HepG2 (cell line): ENCODE measurements around the gene MYO1E. TPM values are rescaled to one million over a fixed set of nuclear protein-coding genes. Genes with fewer than 3 reads are reported as not detected.

Experiments used
- AKNA ChIP-seq: sonication (generic); formaldehyde crosslinking; IDR thresholded peaks from 2 replicates; pipeline ENCODE4 v1.4.0; 2020; ENCODE audit warnings: missing genetic modification reagents, borderline replicate concordance
- CBFB ChIP-seq: sonication (generic); formaldehyde crosslinking; IDR thresholded peaks from 2 replicates; pipeline ENCODE4 v1.4.0; 2020; ENCODE audit warnings: missing genetic modification reagents
- CTCF ChIP-seq: sonication (generic); formaldehyde crosslinking; IDR thresholded peaks from 2 replicates; pipeline ENCODE4 v1.5.0; 2020; ENCODE audit warnings: mild to moderate bottlenecking, missing genetic modification reagents, moderate library complexity
- ELK4 ChIP-seq: sonication (generic); formaldehyde crosslinking; IDR thresholded peaks from 2 replicates; pipeline ENCODE4 v1.9.0; 2021; ENCODE audit warnings: missing genetic modification reagents, borderline replicate concordance
- FLYWCH1 ChIP-seq: sonication (generic); formaldehyde crosslinking; IDR thresholded peaks from 2 replicates; pipeline ENCODE4 v1.8.1; 2023; ENCODE audit warnings: mild to moderate bottlenecking, missing genetic modification reagents
- FOSL1 ChIP-seq: sonication (generic); formaldehyde crosslinking; IDR thresholded peaks from 2 replicates; pipeline ENCODE4 v1.9.0; 2021; ENCODE audit warnings: missing genetic modification reagents, borderline replicate concordance
- KLF11 ChIP-seq: IDR thresholded peaks from 2 replicates; pipeline ENCODE4 v1.6.1; 2016; ENCODE audit warnings: missing compliant biosample characterization
- KLF12 ChIP-seq: sonication (generic); formaldehyde crosslinking; IDR thresholded peaks from 2 replicates; pipeline ENCODE4 v1.4.0; 2020; ENCODE audit warnings: missing genetic modification reagents, borderline replicate concordance
- TAF15 ChIP-seq: fragments of 200-400 bp; formaldehyde crosslinking; IDR thresholded peaks from one replicate; pipeline ENCODE4 v1.6.1; 2018; ENCODE audit warnings: mild to moderate bottlenecking, low read depth, low read length; ENCODE audit not compliant: poor library complexity, severe bottlenecking
- polyA plus RNA-seq, 8 experiments: library from polyadenylated mRNA; depleted of rRNA in 3 of 8; stranded (reverse) in 7 of 8; unstranded in 1 of 8; fragments of >200 nt; fragmentation: Illumina TruSeq in 4 of 8; extraction: Trizol in 4 of 8; gene quantifications; 2 replicates each; pipeline versions ENCODE4 v1.2.1 to v1.2.3, GENCODE V29; 2011 to 2016; ENCODE audit warnings: low read depth in 4 of 8, missing spikeins in 1 of 8, mixed read lengths in 1 of 8; ENCODE audit not compliant: insufficient read depth in 1 of 8
- total RNA-seq, 5 experiments: library from RNA; depleted of rRNA; stranded (reverse); fragments of >200 nt; fragmentation: Illumina TruSeq; extraction: Trizol; gene quantifications; 2 replicates each; pipeline ENCODE4 v1.2.3, GENCODE V29; 2016; ENCODE audit warnings: low read depth in 1 of 5

Gene MYO1E
- total and polyA plus RNA-seq, 2 of the 13 experiments (the other 11 are each of a cell fraction or from before 2014, with no cell fraction given) = 15.7 to 25.1 TPM

DNA sequence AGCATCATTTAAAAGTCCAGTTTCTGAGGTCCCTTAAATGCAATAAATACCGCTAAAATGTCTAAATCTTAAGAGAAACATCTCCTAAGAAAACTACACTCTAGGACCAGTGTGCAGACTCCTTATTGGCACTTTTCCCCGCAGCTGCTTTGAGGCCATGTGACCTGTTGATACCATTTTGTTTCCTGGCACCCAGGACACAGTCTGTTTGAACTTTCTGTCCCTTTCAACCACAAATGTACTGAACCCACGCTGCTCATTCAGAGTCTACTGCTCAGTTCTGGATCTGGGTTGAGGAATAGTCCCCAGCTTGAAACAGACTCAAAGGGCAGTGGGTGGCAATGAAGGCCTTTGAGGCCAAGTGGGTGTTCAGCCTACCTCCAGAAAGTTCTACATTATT is 148.9 kb downstream of the MYO1E start (continued):
- TF ChIP-seq AKNA (CRISPR knock-in tag) = no peak
- no peak for TF ChIP-seq TAF15
- TF ChIP-seq KLF11 (CRISPR knock-in tag) = no peak
- TF ChIP-seq ELK4 (CRISPR knock-in tag) = no peak
- no peak for TF ChIP-seq KLF12 (CRISPR knock-in tag)
- no peak for TF ChIP-seq CBFB (CRISPR knock-in tag)
- no peak for TF ChIP-seq CTCF (CRISPR knock-in tag)
- TF ChIP-seq FOSL1 (CRISPR knock-in tag) = no peak
- no peak for TF ChIP-seq FLYWCH1 (CRISPR knock-in tag)
